ENCODE results near the gene LRRC61.

The LRRC61 gene

DNA sequence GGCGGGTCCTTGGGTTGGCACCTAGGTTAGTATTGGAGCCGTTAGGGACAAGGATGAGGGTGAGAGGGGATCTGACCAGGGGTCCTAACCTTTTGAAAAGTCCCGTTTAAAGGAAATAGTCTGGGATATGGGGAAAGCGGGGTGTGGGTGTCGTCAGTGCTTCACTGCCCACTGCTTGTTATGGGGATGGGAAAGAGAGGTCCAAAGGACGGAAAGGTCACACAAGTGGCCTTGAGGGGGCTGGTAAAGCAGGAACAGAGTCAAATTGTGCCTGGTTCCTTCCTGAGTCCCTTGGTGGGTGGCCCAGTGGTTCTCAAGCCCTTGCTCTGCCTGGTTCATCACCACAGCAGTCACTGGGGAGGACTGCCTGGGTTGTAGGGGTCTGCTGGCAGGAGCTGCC, 53.4 kb downstream of the LRRC61 start:
- no peak for DNase-seq (ENCODE audit: extremely low spot score)
- ChIA-PET CTCF (interaction anchor here (1.1 to 2.5 kb wide), 4 partner anchors 10 to 24 kb away, joined by 3 to 8 read pairs (median 7); no protein-coding TSS in a partner anchor), POLR2A (no interaction called here)
- TF ChIP-seq CTCF (IDR thresholded peaks at IDR 0.05; ENCODE audit: control extremely low read depth, extremely low read depth, low read depth, missing control alignments) = no peak

DNA sequence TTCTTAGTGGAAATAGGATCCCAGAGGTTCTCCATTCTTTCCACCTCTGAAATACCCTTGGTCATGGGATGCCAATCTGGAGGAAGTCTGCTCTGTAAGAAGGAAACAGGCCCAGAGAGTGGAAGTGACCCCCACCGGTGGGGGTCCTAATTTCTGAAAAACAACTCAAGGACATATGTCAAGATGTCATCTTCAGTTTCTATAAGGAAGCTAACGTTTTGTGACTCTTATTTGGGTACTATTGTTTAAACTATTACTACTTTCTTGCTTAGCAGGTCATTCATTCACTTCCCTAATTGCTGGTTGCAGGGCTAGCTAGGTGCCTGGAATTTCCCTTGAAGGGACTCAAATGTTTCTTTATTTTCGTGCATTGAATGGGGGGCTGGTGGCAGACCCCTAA, 54.0 kb downstream of the LRRC61 start:
- CTCF ChIA-PET = interaction anchor here (1.0 to 2.5 kb wide), 10 partner anchors 8 to 63 kb away, joined by 3 to 16 read pairs (median 5); partner anchors contain the start of gene REPIN1
- POLR2A ChIA-PET = interaction anchor here (1.5 kb wide), 1 partner anchor 11 kb away, joined by 4 read pairs; no protein-coding TSS in a partner anchor
- TF ChIP-seq CTCF (IDR thresholded peaks at IDR 0.05; ENCODE audit: control extremely low read depth, extremely low read depth, low read depth, missing control alignments) = no peak
- no peak for DNase-seq (ENCODE audit: extremely low spot score)

DNA sequence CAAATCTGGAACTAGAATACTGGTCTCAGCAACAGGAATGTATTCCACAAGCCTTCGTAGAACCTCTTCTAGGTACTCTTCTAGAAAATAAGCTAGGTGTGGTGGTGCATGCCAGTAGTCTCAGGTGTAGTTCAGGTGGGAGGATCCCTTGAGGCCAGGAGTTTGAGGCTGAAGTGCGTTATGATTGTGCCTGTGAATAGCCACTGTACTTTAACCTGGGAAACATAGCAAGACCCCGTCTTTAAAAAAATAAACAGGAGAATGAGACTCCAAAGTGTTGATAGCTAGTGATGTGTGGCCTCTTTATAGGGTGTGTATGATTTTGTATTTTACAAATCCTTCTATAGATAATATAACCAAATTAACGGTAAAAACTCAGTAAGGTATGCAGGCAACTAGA, 54.5 kb downstream of the LRRC61 start:
- CTCF ChIA-PET = interaction anchor here (1.0 to 2.5 kb wide), 11 partner anchors 9 to 63 kb away, joined by 3 to 16 read pairs (median 4); partner anchors contain the start of gene REPIN1

GRCh38 chr7:150378115-150378852, 55.1 kb downstream of the LRRC61 start:
- ChIA-PET CTCF (interaction anchor here (1.0 to 2.5 kb wide), 10 partner anchors 9 to 64 kb away, joined by 3 to 16 read pairs (median 5); partner anchors contain the start of gene REPIN1), POLR2A (interaction anchor here (1.0 to 1.5 kb wide), 3 partner anchors 9 to 12 kb away, joined by 3 to 5 read pairs (median 4); partner anchors contain the start of gene REPIN1)
- TF ChIP-seq CTCF (IDR thresholded peaks at IDR 0.05; ENCODE audit: control extremely low read depth, extremely low read depth, low read depth, missing control alignments) = peak; percentile 35
- peak; percentile 45 for DNase-seq (ENCODE audit: extremely low spot score)

More for the DNA sequence above, 54.5 kb downstream of the LRRC61 start:
- DNase-seq (ENCODE audit: extremely low spot score) = no peak
- POLR2A ChIA-PET = interaction anchor here (1.0 to 1.5 kb wide), 3 partner anchors 8 to 12 kb away, joined by 3 to 5 read pairs (median 4); partner anchors contain the start of gene REPIN1
- no peak for TF ChIP-seq CTCF (IDR thresholded peaks at IDR 0.05; ENCODE audit: control extremely low read depth, extremely low read depth, low read depth, missing control alignments)

- peak; percentile 10 for TF ChIP-seq CTCF (IDR thresholded peaks at IDR 0.05; ENCODE audit: control extremely low read depth, extremely low read depth, low read depth, missing control alignments)
- DNase-seq (ENCODE audit: extremely low spot score) = peak; percentile 99
- CTCF ChIA-PET = interaction anchor here (1.3 to 2.5 kb wide), 5 partner anchors 10 to 50 kb away, joined by 4 to 16 read pairs (median 7); partner anchors contain the start of gene REPIN1
- POLR2A ChIA-PET = no interaction called here
Measured at GRCh38 chr7:150378853-150379440, 55.8 kb downstream of the LRRC61 start, which contains the start of gene ZNF775. Gene ZNF775 (plus strand): TSS chr7:150379330. CDS start chr7:150388471, 9,141 bp downstream.
